DOHH2 (cell line): Measurements from ENCODE around the gene ALCAM.

Source experiments
- H3F3A ChIP-seq: fragments of 200-600 bp; sonication (generic), shearing (Covaris generic); 2 replicates; pipeline ENCODE4 v1.6.0; 2016; ENCODE audit warnings: antibody characterized with exemption, mild to moderate bottlenecking; ENCODE audit not compliant: control insufficient read depth, insufficient read depth
- H3K27ac ChIP-seq: fragments of 200-600 bp; sonication (generic); 2 replicates; pipeline ENCODE4 v1.5.1; 2014; ENCODE audit warnings: low read depth, mild to moderate bottlenecking, low read length, moderate library complexity
- H3K27me3 ChIP-seq: fragments of 200-600 bp; sonication (generic); 2 replicates; pipeline ENCODE4 v1.6.1; 2014; ENCODE audit warnings: mild to moderate bottlenecking, low read length, mixed read lengths; ENCODE audit not compliant: control insufficient read depth
- H3K36me3 ChIP-seq: fragments of 200-600 bp; sonication (generic); 2 replicates; pipeline ENCODE4 v1.6.1; 2014; ENCODE audit warnings: mild to moderate bottlenecking, low read length, moderate library complexity, mixed read lengths; ENCODE audit not compliant: control insufficient read depth
- H3K4me1 ChIP-seq: fragments of 200-600 bp; sonication (generic); 2 replicates; pipeline ENCODE4 v1.6.1; 2014; ENCODE audit warnings: mild to moderate bottlenecking, low read length, mixed read lengths; ENCODE audit not compliant: control insufficient read depth
- H3K4me2 ChIP-seq: fragments of 200-600 bp; sonication (generic); 2 replicates; pipeline ENCODE4 v1.6.0; 2014; ENCODE audit warnings: mild to moderate bottlenecking, low read length, moderate library complexity
- H3K4me3 ChIP-seq: fragments of 200-600 bp; sonication (generic); 2 replicates; pipeline ENCODE4 v1.5.1; 2014; ENCODE audit warnings: mild to moderate bottlenecking, low read length, mixed read lengths
- H3K79me2 ChIP-seq: fragments of 200-600 bp; sonication (generic); 2 replicates; pipeline ENCODE4 v1.6.1; 2014; ENCODE audit warnings: mild to moderate bottlenecking, low read length, mixed read lengths; ENCODE audit not compliant: control insufficient read depth
- H3K9me2 ChIP-seq: fragments of 200-600 bp; sonication (generic); replicated peaks from 2 replicates; pipeline ENCODE4 v1.6.1; 2014; ENCODE audit warnings: mild to moderate bottlenecking, low read length, mixed read lengths; ENCODE audit not compliant: control insufficient read depth
- H3K9me3 ChIP-seq: fragments of 200-600 bp; sonication (generic); 2 replicates; pipeline ENCODE4 v1.6.1; 2014; ENCODE audit warnings: antibody characterized with exemption, low read length, mixed read lengths; ENCODE audit not compliant: control insufficient read depth, insufficient read depth
- H4K20me1 ChIP-seq: fragments of 200-600 bp; sonication (generic); 2 replicates; pipeline ENCODE4 v1.6.0; 2014; ENCODE audit warnings: low read depth, mild to moderate bottlenecking, antibody characterized with exemption, low read length, moderate library complexity; ENCODE audit not compliant: control insufficient read depth, insufficient read depth
- CTCF ChIP-seq: fragments of 200-600 bp; sonication (generic); IDR thresholded peaks from one replicate; pipeline ENCODE4 v1.5.1; 2014; ENCODE audit warnings: antibody characterized with exemption, mild to moderate bottlenecking, low read depth, low read length; ENCODE audit not compliant: poor library complexity, severe bottlenecking
- EZH2phosphoT487 ChIP-seq: fragments of 200-600 bp; sonication (generic); IDR thresholded peaks from 2 replicates; pipeline ENCODE4 v1.6.1; 2017; ENCODE audit warnings: borderline replicate concordance, mild to moderate bottlenecking, antibody characterized with exemption, low read length, moderate library complexity, mixed read lengths

The ALCAM gene

GRCh38 chr3:105365081-105365390 is 1.7 kb upstream of the ALCAM start:
- H3K4me3 ChIP-seq, result no peak overlapping the region

GRCh38 chr3:105365391-105366325 is 1.1 kb upstream of the ALCAM start:
- Histone ChIP-seq H3F3A (peaks cover 24% of the 10 kb centered on the region), H4K20me1 (no peaks in the 10 kb centered on the region), H3K9me3 (no peaks in the 10 kb centered on the region), H3K4me2 (peak overlapping the region; percentile 99), H3K4me3 (peak overlapping the region; percentile 86), H3K79me2 (peaks cover 23% of the 10 kb centered on the region), H3K36me3 (no peaks in the 10 kb centered on the region; the same call in 1 of the 2 replicates), H3K27me3 (peaks cover 7% of the 10 kb centered on the region), H3K4me1 (peaks cover 21% of the 10 kb centered on the region), H3K9me2 (no peaks in the 10 kb centered on the region), H3K27ac (no peak overlapping the region)
- TF ChIP-seq CTCF (no peak), EZH2phosphoT487 (no peak)

More at GRCh38 chr3:105365081-105365390, 1.7 kb upstream of the ALCAM start:
- no peaks in the 10 kb centered on the region for H4K20me1 ChIP-seq
- H3K79me2 ChIP-seq, result peaks cover 16% of the 10 kb centered on the region
- H3F3A ChIP-seq, result peaks cover 22% of the 10 kb centered on the region
- H3K4me2 ChIP-seq, result no peak overlapping the region
- no peaks in the 10 kb centered on the region; the same call in 1 of the 2 replicates for H3K36me3 ChIP-seq
- H3K9me3 ChIP-seq, result no peaks in the 10 kb centered on the region
- H3K4me1 ChIP-seq, result peaks cover 14% of the 10 kb centered on the region
- H3K27me3 ChIP-seq, result peaks cover 7% of the 10 kb centered on the region
- no peak overlapping the region for H3K27ac ChIP-seq
- TF ChIP-seq CTCF, result no peak
- TF ChIP-seq EZH2phosphoT487, result no peak
- no peaks in the 10 kb centered on the region for H3K9me2 ChIP-seq

GRCh38 chr3:105367063-105367405 is 325 bp downstream of the ALCAM start:
- peak overlapping the region; percentile 99 for H3K4me2 ChIP-seq
- no peaks in the 10 kb centered on the region; the same call in 1 of the 2 replicates for H3K36me3 ChIP-seq
- no peaks in the 10 kb centered on the region for H3K9me2 ChIP-seq
- peak overlapping the region; percentile 86 for H3K4me3 ChIP-seq
- H3K27me3 ChIP-seq, result peaks cover 7% of the 10 kb centered on the region
- peak overlapping the region; percentile 85 for H3K27ac ChIP-seq
- H3K9me3 ChIP-seq, result no peaks in the 10 kb centered on the region
- H3K4me1 ChIP-seq, result peaks cover 25% of the 10 kb centered on the region
- TF ChIP-seq CTCF (no peak), EZH2phosphoT487 (no peak)
- peaks cover 24% of the 10 kb centered on the region for H3F3A ChIP-seq
- H3K79me2 ChIP-seq, result peaks cover 35% of the 10 kb centered on the region
- no peaks in the 10 kb centered on the region for H4K20me1 ChIP-seq
